Measurements from ENCODE around the gene ELP4.

- no peak for TF ChIP-seq POLR2A (IDR thresholded peaks at IDR 0.05)
- TF ChIP-seq, protein P1, sequence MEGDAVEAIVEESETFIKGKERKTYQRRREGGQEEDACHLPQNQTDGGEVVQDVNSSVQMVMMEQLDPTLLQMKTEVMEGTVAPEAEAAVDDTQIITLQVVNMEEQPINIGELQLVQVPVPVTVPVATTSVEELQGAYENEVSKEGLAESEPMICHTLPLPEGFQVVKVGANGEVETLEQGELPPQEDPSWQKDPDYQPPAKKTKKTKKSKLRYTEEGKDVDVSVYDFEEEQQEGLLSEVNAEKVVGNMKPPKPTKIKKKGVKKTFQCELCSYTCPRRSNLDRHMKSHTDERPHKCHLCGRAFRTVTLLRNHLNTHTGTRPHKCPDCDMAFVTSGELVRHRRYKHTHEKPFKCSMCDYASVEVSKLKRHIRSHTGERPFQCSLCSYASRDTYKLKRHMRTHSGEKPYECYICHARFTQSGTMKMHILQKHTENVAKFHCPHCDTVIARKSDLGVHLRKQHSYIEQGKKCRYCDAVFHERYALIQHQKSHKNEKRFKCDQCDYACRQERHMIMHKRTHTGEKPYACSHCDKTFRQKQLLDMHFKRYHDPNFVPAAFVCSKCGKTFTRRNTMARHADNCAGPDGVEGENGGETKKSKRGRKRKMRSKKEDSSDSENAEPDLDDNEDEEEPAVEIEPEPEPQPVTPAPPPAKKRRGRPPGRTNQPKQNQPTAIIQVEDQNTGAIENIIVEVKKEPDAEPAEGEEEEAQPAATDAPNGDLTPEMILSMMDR (IDR thresholded peaks at IDR 0.05): no peak
These were observed 260.6 kb downstream of the ELP4 start for GRCh38 chr11:31770011-31770700.
